Measurements from ENCODE around the gene PTGDR.

PTGDR gene

GRCh38 chr14:52319919-52320318 lies 52.4 kb downstream of the PTGDR start:
- no peak for DNase-seq (ENCODE audit: low read depth in 1 of 2, low spot score in 1 of 2)
- TF ChIP-seq JUND (IDR thresholded peaks at IDR 0.05; ENCODE audit: low read depth), result no peak
- in situ Hi-C loops (cut with HindIII; ENCODE audit: low pct_unique_long_range_greater_than_20kb, low sequenced_read_pairs), result no loop called here

GRCh38 chr14:52325126-52325525 lies 57.6 kb downstream of the PTGDR start:
- in situ Hi-C loops (cut with HindIII; ENCODE audit: low pct_unique_long_range_greater_than_20kb, low sequenced_read_pairs), result no loop called here
- no peak for TF ChIP-seq JUND (IDR thresholded peaks at IDR 0.05; ENCODE audit: low read depth)
- DNase-seq (ENCODE audit: low read depth in 1 of 2, low spot score in 1 of 2), result no peak

DNA sequence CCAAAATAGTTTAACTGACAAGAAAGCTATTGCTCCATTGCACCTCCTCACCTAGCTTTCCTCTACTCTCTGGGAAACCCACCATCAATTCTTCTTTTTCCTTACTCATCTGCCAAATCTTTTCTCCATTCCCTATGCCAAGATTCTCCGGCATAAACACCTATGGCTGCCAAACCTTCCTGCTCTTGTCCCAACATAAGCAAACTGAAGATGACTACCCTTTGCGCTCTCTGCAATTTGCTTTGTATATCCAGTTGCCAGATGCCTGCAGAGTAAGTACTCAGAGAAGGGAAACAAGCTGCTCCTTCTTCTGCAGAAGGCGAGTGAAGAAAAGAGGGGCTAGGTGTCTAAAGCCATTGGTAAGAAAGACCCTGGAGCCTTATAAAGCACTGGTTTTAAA lies 58.1 kb downstream of the PTGDR start:
- DNase-seq (ENCODE audit: low read depth in 1 of 2, low spot score in 1 of 2), result no peak
- in situ Hi-C loops (cut with HindIII; ENCODE audit: low pct_unique_long_range_greater_than_20kb, low sequenced_read_pairs), result no loop called here
- no peak for TF ChIP-seq JUND (IDR thresholded peaks at IDR 0.05; ENCODE audit: low read depth)

Measured in T47D (cell line).